Ishikawa (cell line): Measurements from ENCODE around the gene TLR5.

Source experiments
- CEBPB ChIP-seq: IDR thresholded peaks from 2 replicates; pipeline ENCODE4 v1.6.1; 2012
- REST ChIP-seq: IDR thresholded peaks from 2 replicates; pipeline ENCODE4 v1.6.1; 2012; ENCODE audit warnings: low read depth, mild to moderate bottlenecking
- TAF1 ChIP-seq: IDR thresholded peaks from 2 replicates; pipeline ENCODE4 v1.6.1; 2012; ENCODE audit warnings: low read depth, mild to moderate bottlenecking
- USF1 ChIP-seq: IDR thresholded peaks from 2 replicates; pipeline ENCODE4 v1.6.1; 2012
- TF ChIP-seq, protein P1 (sequence below): IDR thresholded peaks from 2 replicates; pipeline ENCODE4 v1.6.1; 2012

DNA sequence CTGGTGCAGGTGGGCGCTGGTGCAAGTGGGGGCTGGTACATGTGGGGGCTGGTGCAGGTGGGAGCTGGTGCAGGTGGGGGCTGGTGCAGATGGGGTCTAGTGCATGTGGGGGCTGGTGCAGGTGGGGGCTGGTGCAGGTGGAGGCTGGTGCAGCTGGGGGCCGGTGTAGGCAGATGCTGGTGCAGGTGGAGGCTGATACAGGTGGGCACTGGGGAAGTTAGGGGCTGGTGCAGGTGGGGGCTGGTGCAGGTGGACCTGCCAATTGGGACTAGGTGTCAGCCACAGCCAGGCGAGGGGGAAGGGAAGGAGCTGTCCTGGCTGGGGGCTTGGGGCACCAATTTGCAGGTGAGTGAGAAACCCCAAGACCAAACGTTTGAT, 46.5 kb upstream of the TLR5 start:
- TF ChIP-seq TAF1, result no peak
- no peak for TF ChIP-seq USF1
- TF ChIP-seq, protein P1, sequence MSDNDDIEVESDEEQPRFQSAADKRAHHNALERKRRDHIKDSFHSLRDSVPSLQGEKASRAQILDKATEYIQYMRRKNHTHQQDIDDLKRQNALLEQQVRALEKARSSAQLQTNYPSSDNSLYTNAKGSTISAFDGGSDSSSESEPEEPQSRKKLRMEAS, result no peak
- TF ChIP-seq CEBPB, result no peak
- TF ChIP-seq REST, result no peak
